DOHH2 (cell line): Measurements from ENCODE around the gene LRRC61.
"Not testable (repeated sequence)": the region's sequence is repeated elsewhere in the genome, so short reads cannot be mapped to it uniquely, and the experiment has no call there.

Source experiments
- EZH2phosphoT487 ChIP-seq: fragments of 200-600 bp; sonication (generic); IDR thresholded peaks from 2 replicates; pipeline ENCODE4 v1.6.1; 2017; ENCODE audit warnings: borderline replicate concordance, mild to moderate bottlenecking, antibody characterized with exemption, low read length, moderate library complexity, mixed read lengths
- TF ChIP-seq, protein P1 (sequence below): fragments of 200-600 bp; sonication (generic); IDR thresholded peaks from one replicate; pipeline ENCODE4 v1.5.1; 2014; ENCODE audit warnings: antibody characterized with exemption, mild to moderate bottlenecking, low read depth, low read length; ENCODE audit not compliant: poor library complexity, severe bottlenecking

DNA sequence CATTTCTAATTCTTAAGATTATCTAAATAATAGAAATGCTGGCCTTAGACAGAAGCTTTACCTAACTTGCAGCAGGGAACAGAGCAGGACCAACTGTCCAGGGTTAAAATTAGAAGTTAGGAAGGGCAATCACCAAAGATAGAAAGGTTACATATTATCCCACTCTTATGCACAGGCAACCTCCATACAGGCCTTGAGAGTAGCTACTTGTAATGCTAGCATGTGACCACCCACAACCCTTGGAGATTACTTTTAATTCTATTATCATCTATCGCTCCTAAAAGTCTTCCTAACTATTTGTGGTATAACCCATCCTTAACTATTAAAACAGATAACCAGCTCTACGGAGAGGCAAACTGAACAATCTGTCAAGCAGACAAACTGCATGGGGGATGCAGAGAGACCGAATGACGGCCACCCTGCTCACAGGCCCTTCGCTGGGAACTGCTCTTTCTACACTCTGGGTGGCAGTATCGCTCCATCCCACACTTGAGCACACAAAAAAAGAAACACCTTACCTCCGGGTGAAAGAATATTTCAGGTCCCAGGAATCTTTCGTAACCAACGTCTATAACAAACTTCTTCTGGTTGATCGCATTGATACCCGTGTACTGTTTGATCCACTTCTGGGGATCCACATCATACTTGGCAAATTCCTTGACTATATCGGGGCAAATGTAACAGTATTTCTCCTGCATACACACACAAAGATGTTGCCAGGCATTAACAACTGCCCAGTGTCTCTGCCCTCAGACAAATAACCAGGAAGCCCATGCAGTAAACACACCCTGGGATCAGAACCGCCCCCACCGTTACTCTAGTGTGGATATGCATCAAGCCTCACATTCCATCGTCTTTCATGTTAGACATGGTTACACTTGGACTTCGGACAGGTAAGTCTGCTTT is 37.1 kb upstream of the LRRC61 start:
- TF ChIP-seq, protein P1, sequence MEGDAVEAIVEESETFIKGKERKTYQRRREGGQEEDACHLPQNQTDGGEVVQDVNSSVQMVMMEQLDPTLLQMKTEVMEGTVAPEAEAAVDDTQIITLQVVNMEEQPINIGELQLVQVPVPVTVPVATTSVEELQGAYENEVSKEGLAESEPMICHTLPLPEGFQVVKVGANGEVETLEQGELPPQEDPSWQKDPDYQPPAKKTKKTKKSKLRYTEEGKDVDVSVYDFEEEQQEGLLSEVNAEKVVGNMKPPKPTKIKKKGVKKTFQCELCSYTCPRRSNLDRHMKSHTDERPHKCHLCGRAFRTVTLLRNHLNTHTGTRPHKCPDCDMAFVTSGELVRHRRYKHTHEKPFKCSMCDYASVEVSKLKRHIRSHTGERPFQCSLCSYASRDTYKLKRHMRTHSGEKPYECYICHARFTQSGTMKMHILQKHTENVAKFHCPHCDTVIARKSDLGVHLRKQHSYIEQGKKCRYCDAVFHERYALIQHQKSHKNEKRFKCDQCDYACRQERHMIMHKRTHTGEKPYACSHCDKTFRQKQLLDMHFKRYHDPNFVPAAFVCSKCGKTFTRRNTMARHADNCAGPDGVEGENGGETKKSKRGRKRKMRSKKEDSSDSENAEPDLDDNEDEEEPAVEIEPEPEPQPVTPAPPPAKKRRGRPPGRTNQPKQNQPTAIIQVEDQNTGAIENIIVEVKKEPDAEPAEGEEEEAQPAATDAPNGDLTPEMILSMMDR, result peak; percentile 61
- TF ChIP-seq EZH2phosphoT487, result not testable (repeated sequence)
